Central memory CD4-positive, alpha-beta T cell (primary cell): Measurements from ENCODE around the gene USB1.
"Not testable (repeated sequence)": the region's sequence is repeated elsewhere in the genome, so short reads cannot be mapped to it uniquely, and the experiment has no call there.

ENCODE experiments used
- DNase-seq: peaks from one replicate; pipeline ENCODE4 v3.0.0; 2022

The USB1 gene

DNA sequence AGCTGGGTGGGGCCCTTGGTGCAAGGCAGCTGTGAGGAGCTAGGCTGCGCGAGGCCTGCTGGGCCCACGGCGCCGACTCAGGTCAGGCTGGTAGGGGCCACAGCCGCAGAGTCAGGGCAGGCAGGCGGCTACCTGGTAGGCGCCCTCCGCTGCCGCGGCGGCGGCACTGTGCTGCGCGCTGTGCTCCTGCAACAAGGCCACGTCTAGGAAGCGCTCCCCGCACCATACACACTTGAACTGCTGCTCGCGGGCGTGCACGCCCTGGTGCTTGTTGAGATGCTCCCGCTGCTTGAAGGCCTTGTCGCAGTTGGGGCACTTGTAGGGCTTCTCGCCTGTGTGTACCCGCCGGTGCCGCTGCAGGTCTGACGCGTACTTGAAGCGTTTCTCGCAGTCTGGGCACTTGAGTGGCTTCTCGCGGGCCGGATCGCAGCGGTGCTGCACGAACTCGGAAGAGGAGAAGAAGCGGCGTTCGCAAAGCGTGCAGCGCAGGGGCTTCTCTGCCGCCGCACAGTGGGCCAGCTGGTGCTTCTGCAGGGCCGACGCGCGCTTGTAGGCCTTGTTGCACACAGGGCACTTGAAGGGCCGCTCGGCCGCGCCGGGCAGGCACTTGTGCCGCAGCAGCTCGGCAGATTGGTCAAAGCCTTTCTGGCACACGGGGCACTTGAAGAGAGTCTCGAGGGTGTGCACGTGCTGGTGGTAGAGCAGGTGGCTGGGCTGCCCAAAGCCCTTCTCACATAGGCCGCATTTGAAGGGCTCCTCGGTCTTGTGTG is 4.6 kb upstream of the USB1 start:
- DNase-seq: no peak

- no peak for DNase-seq
Observed at GRCh38 chr16:57997176-57997527, 4.1 kb upstream of the USB1 start.

GRCh38 chr16:57997528-57998265 is 3.5 kb upstream of the USB1 start:
- no peak for DNase-seq

DNA sequence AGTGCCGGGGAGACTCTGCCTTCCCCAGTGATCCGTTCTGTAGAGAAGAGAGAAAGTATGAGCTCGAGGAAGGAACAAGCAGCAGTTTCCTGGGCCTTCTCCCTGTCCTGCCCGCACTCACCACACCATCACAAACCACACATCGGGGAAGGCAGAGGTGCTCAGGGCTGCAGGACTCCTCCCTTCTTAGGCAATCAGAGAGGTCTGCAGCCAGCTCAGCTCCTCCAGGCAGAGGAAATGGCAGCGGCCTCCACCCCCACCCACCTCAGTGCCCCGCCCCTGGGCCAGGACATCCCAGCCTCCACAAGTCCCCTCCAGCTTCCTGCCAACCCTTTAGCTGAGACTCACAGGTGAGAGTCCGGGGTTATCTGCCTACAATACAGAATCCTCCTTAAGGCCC is 2.7 kb upstream of the USB1 start:
- DNase-seq: peak; percentile 50

DNA sequence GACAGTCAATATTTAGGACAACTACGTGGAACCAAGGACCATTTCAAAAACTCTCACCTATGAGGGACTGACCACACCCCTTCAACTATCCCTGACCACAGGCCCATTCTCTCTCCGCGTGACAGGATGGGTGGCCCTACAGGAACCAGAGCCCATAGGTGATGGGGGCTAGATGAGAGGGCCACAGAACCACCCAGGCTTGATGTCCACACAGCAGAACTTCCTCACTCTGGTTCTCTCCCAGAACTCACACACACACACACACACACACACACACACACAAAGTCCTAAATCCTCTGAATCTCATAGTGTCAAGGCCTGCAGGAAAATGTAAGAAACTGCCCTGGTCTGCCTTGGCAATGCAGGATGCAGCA is 2.2 kb upstream of the USB1 start:
- DNase-seq: no peak

DNA sequence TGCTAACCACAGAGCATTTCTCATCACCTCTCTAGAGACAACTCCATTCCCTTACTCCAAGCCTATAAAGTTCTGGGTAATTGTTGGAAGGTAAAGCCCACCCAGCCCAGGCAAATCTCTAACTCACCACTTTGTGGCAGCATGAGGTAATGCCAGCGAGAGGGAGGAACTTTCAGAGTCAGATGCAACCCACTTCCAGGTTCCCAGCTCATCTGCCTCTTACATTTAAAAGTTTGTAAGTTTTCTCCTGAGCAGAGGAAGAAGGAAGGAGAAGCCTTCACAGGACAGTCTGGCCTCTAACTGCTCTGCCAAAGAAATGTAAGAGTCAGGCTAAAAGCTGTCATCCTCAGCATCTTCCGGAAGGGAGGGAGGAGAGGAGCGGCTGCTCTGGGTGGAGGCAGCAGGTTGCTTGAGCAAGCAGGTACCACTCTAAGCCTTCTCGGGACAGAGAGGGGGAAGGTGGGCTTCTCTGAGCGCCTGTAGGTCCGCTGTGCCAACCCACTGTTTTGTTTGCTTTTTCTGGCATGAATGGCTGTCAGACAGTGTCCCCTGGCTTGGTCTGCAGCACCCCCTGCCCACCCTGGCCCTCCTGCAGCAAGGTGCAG is 1.7 kb upstream of the USB1 start:
- peak; percentile 50 for DNase-seq

DNA sequence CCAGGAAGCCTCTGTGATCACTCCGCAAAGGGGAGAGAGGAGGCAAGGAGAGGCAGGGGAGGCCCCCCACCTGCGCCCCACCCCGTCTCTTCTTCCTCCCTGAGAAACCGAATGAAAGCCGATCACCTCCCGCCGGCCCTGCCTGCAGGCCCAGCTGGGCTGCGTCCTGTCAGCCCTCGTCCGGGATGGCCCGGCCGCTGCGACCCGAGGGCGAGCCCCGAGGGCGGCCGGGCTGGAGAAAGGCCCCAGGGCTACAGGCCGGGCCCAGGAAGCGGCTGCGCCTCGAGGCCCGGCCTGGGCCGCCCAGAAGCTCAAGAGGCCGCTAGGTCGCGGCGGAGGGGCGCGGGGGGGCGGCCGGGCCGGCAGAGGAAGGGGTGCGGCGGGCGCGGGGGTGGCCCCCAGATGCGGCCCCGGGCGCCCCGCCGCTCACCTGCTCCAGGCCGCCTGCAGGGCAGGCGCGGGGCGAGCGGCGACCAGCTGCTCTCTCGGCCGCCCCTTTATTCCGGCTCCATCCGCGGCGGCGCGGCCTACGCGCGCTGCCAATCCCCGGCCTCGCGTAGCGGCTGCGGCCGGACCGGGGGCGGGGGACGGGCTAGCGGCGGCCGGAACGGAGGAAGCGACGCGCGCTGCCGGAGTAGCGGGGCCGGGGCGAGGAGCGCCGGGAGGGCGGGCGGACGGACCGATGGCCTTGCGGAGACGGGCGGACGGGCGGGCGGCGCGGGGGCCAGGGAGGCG is 1.1 kb upstream of the USB1 start, which contains the start of gene ZNF319:
ZNF319 (minus strand) TSS at position 702 of the 735 bp plus-strand sequence. CDS start 2,407 bp downstream, outside the sequence.
- peak; percentile 37 for DNase-seq

- DNase-seq: no peak
Observed at GRCh38 chr16:58001781-58002415, 691 bp downstream of the USB1 start.

GRCh38 chr16:58002416-58002800 is 1.2 kb downstream of the USB1 start:
- DNase-seq: no peak

GRCh38 chr16:58002936-58003335 is 1.7 kb downstream of the USB1 start:
- no peak for DNase-seq

- not testable (repeated sequence) for DNase-seq
Observed at GRCh38 chr16:58004736-58005135, 3.5 kb downstream of the USB1 start.

- DNase-seq: no peak
Observed at GRCh38 chr16:58009856-58010416, 8.7 kb downstream of the USB1 start.

DNA sequence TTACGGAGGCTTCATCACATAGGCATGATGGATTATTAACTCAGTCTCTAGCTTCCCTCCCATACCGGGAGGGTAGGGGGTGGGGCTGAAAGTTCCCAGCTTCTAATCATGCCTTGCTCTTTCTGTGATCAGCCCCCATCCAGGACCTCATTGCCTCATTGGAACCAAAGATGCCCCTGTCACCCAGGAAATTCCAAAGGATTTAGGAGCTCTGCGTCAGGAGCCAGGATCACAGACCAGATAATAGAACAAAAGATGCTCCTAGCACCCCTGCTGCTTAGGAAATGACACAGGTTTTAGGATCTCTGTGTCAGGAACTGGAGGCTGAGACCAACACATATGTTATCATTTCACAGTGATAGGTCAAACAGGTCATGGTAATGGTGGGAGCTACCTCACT is 9.7 kb downstream of the USB1 start:
- no peak for DNase-seq

DNA sequence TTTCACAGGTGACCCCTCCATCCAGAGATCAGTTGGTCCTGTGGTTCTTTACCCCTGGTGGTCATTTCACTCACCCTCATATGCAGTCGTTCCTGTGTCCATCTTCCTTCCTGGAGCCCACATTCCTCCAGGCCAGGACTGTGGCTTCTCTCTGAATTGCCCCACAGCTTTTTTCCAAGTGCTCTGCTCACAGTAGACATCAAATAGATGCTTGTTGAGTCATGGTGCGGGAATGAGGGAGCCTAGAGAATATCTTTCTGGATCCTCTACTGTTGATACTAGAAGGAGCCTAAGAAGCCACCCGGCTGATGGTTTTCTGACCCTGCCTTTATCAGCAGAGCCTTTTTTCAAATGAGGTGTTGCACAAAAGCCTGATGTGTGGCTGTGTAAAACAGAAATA is 10.4 kb downstream of the USB1 start:
- DNase-seq: no peak

- no peak for DNase-seq
Observed at GRCh38 chr16:58012481-58012880, 11.3 kb downstream of the USB1 start.

DNA sequence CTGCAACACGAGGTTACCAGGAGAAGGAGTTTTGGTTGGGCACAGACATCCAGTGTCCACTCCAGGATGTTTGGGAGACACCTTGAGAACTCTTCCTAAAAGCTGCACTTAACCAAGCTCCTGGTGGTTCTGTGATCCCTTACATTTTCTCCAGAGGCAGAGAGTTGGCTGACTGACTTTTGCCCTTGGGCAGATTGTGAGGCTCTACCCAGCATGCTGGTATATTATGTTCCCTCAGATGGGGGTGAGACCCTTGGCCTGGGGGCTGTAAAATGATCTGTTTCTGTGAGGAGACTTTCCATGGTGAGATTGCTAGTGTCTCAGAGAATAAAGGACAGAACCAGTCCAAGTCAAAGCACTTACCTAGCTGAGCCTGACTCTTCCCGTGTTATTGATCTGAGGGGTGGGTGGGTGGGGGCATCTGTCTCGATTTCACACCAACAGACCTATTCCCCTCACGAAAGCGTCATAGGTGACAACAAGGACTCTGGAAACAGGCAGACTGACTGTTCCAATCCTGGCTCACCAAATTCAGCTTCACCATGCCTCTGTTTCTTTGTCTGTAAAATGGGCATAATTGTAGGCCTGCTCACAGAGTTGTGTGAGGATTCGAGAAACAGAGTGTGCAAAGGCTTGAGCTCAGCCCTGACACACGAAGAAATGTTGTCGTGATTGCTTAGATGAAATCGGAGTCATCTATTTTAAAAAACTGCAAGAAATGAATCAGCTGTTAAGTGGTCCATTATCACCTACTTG is 12.2 kb downstream of the USB1 start:
- DNase-seq: no peak

DNA sequence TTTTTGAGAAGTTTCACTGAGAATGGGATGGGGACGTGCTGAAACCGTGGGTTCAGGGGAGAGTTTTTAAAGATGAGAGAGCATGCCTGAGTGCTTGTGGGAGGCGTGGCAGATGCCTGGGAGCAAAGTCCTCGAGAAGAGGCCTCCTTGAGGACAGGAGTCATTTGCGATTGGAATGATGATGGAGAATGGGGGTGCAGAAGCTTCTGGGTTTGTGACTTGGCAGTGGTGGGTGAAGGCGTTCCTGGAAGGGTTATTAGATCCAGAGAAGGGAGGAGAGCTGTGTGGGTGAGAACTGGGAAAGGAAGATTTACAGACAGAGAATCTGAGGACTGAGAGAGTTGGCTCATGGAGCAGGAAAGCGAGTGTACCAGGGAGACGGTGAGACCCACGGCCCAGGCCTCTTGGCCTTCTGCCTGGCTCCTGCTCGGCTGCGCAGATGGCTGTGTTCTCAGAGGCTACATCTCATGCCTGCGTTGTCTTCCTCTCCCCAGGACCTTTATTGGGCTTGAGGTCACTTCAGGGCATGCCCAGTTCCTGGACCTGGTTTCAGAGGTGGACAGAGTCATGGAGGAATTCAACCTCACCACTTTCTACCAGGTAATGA is 15.7 kb downstream of the USB1 start:
- DNase-seq: no peak

- no peak for DNase-seq
Observed at GRCh38 chr16:58018803-58019202, 17.6 kb downstream of the USB1 start.

GRCh38 chr16:58019866-58020538 is 18.8 kb downstream of the USB1 start:
- DNase-seq: no peak
